GM12873 (cell line): ENCODE measurements around the gene GABRR2.

ENCODE experiments used
- TF ChIP-seq, protein P1 (sequence below): IDR thresholded peaks from 2 replicates; pipeline ENCODE4 v1.5.1; 2012; ENCODE audit warnings: low read depth, mild to moderate bottlenecking, moderate library complexity, low read length, control low read depth; ENCODE audit not compliant: insufficient read depth; ENCODE audit errors: missing control alignments

GABRR2 gene

GRCh38 chr6:89299466-89299850 lies 15.6 kb downstream of the GABRR2 start:
- TF ChIP-seq, protein P1, sequence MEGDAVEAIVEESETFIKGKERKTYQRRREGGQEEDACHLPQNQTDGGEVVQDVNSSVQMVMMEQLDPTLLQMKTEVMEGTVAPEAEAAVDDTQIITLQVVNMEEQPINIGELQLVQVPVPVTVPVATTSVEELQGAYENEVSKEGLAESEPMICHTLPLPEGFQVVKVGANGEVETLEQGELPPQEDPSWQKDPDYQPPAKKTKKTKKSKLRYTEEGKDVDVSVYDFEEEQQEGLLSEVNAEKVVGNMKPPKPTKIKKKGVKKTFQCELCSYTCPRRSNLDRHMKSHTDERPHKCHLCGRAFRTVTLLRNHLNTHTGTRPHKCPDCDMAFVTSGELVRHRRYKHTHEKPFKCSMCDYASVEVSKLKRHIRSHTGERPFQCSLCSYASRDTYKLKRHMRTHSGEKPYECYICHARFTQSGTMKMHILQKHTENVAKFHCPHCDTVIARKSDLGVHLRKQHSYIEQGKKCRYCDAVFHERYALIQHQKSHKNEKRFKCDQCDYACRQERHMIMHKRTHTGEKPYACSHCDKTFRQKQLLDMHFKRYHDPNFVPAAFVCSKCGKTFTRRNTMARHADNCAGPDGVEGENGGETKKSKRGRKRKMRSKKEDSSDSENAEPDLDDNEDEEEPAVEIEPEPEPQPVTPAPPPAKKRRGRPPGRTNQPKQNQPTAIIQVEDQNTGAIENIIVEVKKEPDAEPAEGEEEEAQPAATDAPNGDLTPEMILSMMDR: peak; percentile 45

- TF ChIP-seq, protein P1: no peak
Measured at GRCh38 chr6:89298680-89299465, 16.2 kb downstream of the GABRR2 start.

DNA sequence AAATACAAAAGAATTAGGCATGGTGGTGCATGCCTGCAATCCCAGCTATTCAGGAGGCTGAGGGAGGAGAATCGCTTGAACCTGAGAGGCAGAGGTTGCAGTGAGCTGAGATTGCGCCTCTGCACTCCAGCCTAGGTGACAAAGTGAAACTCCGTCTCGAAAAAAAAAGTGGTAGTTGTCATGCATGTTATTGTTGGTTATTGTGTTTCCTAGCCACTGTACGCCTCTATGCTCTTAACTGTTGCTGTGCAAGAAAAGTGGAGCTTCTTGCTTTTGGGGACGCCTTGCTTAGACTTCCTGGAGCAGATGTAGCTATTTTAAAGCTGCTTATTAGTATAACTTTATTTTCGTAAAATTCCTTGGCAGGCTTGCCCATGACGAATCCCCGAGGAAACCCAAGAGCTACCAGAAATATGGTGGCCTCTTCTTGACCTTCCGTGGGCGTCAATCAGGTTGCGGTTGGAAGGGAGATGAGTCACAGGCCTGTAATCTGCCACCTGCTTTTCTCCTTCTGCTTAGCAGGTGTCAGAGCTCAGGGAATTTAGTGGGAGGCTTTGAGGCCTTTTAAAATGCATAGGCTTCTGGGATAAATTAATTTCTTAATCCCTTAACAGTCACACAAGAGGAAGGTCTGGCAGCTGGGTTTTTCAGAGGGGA lies 17.3 kb downstream of the GABRR2 start:
- TF ChIP-seq, protein P1: no peak

GRCh38 chr6:89295981-89296380 lies 19.1 kb downstream of the GABRR2 start:
- TF ChIP-seq, protein P1: no peak

DNA sequence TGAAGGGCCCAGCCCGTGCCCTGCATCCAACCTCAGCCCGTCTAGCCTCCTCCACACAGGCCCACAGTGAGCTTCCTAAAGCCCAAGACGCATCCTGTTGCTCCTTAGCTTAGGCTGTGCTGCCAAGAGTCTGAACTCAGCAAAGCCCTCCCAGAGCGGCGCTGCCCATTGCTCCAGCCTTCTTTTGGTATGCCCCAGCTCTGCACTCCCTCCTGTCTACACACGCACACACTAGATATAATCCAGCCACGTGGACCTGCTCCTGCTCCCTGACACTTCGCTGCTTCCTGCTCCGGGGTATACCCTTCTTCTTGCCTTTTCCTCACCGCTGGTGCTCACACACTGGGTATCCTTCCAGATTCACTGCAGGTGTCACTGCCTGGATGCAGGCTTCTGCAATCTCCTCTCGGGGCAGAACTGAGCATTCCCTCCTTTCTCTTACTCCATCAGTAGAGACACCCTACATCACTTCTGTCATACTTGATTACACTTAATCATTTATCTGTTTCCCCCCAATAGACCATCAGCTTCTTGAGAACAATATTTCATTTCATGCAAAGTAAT lies 23.8 kb downstream of the GABRR2 start:
- TF ChIP-seq, protein P1: peak; percentile 4

- TF ChIP-seq, protein P1: no peak
Measured at GRCh38 chr6:89290401-89291155, 24.5 kb downstream of the GABRR2 start.

- TF ChIP-seq, protein P1: no peak
Measured at GRCh38 chr6:89289710-89290109, 25.4 kb downstream of the GABRR2 start.
